OCI-LY7 (cell line): ENCODE measurements around the gene CSN1S1. TPM values are rescaled to one million over a fixed set of nuclear protein-coding genes. Genes with fewer than 3 reads are reported as not detected.

Experiments used
- Bru-seq: library from RNA; stranded (reverse); fragments of 400-500 nt; gene quantifications from one replicate; lab custom pipeline; 2021; lab: Mats Ljungman, UMichigan
- BruChase-seq, 2 experiments: library from RNA; stranded (reverse); fragments of 400-500 nt; gene quantifications; one replicate each; lab custom pipeline; 2021; lab: Mats Ljungman, UMichigan
- BruUV-seq: library from RNA; stranded (reverse); fragments of 400-500 nt; replicated peaks from 2 replicates; lab custom pipeline; 2021; lab: Mats Ljungman, UMichigan
- CTCF ChIA-PET: fragments of 300-600 bp; sonication (Branson Sonifier 250); formaldehyde crosslinking; loops from one replicate; lab custom pipeline; 2022; ENCODE audit warnings: antibody characterized with exemption; ENCODE audit not compliant: unreplicated experiment; lab: Charles Lee
- POLR2A ChIA-PET: fragments of 300-600 bp; sonication (Branson Sonifier 250); formaldehyde crosslinking; loops from one replicate; lab custom pipeline; 2022; ENCODE audit warnings: antibody characterized with exemption; lab: Charles Lee
- DNase-seq: peaks from one replicate; pipeline ENCODE4 v3.0.0-alpha.2; 2015; ENCODE audit warnings: low spot score
- H2AFZ ChIP-seq: fragments of 200-600 bp; sonication (generic), shearing (Covaris generic); 2 replicates; pipeline ENCODE4 v1.6.1; 2014; ENCODE audit warnings: mild to moderate bottlenecking, antibody characterized with exemption, low read length, moderate library complexity
- H3K27ac ChIP-seq: fragments of 200-600 bp; sonication (generic); 2 replicates; pipeline ENCODE4 v1.5.1; 2014; ENCODE audit warnings: mixed run types, low read depth, mild to moderate bottlenecking, moderate library complexity, low read length, inconsistent platforms; ENCODE audit not compliant: poor library complexity, severe bottlenecking
- H3K36me3 ChIP-seq: fragments of 200-600 bp; sonication (generic); 2 replicates; pipeline ENCODE4 v1.6.1; 2014; ENCODE audit warnings: mild to moderate bottlenecking, antibody characterized with exemption, low read length, moderate library complexity, mixed read lengths; ENCODE audit not compliant: insufficient read depth
- H3K4me1 ChIP-seq: fragments of 200-600 bp; sonication (generic); 2 replicates; pipeline ENCODE4 v1.5.1; 2014; ENCODE audit warnings: mild to moderate bottlenecking, low read length; ENCODE audit not compliant: insufficient read depth, poor library complexity, severe bottlenecking
- H3K4me2 ChIP-seq: fragments of 200-600 bp; sonication (generic); 2 replicates; pipeline ENCODE4 v1.6.1; 2014; ENCODE audit warnings: mild to moderate bottlenecking, low read length
- H3K4me3 ChIP-seq: fragments of 200-600 bp; sonication (generic); 2 replicates; pipeline ENCODE4 v1.5.1; 2014; ENCODE audit warnings: mild to moderate bottlenecking, low read depth, low read length; ENCODE audit not compliant: poor library complexity, severe bottlenecking
- H3K79me2 ChIP-seq: fragments of 200-600 bp; sonication (generic); 2 replicates; pipeline ENCODE4 v1.6.1; 2016; ENCODE audit warnings: low read depth, mild to moderate bottlenecking, low read length, moderate library complexity, mixed read lengths; ENCODE audit not compliant: insufficient read depth
- H3K9me2 ChIP-seq: fragments of 200-600 bp; sonication (generic); 2 replicates; pipeline ENCODE4 v1.6.1; 2016; ENCODE audit warnings: mild to moderate bottlenecking, low read length, mixed read lengths; ENCODE audit not compliant: insufficient read depth
- H3K9me3 ChIP-seq: fragments of 200-600 bp; sonication (generic); 2 replicates; pipeline ENCODE4 v1.6.1; 2014; ENCODE audit warnings: mild to moderate bottlenecking, mixed run types, low read length, mixed read lengths
- H4K20me1 ChIP-seq: fragments of 200-600 bp; sonication (generic); 2 replicates; pipeline ENCODE4 v1.6.1; 2014; ENCODE audit warnings: mild to moderate bottlenecking, antibody characterized with exemption, low read length, moderate library complexity, mixed read lengths; ENCODE audit not compliant: insufficient read depth
- CTCF ChIP-seq: fragments of 200-600 bp; sonication (generic); conservative IDR thresholded peaks from 2 replicates; pipeline ENCODE4 v1.5.1; 2014; ENCODE audit warnings: mild to moderate bottlenecking, antibody characterized with exemption, low read length, moderate library complexity, mixed read lengths
- EZH2phosphoT487 ChIP-seq: fragments of 200-600 bp; sonication (generic); IDR thresholded peaks from 2 replicates; pipeline ENCODE4 v1.6.1; 2018; ENCODE audit warnings: low read depth, borderline replicate concordance, mild to moderate bottlenecking, mixed run types, antibody characterized with exemption, low read length, moderate library complexity, mixed read lengths
- intact Hi-C: fragments of 100-400 bp; cut with micrococcal nuclease; formaldehyde crosslinking; loops from one replicate; pipeline ENCODE4 v1.10.0; 2022; ENCODE audit not compliant: unreplicated experiment
- long read RNA-seq: library from polyadenylated mRNA; stranded (forward); transcript quantifications from one replicate; pipeline ENCODE4 v2.0.0, GENCODE V29; 2022
- total RNA-seq, 2 experiments: library from RNA; depleted of rRNA in 1 of 2; stranded (reverse); fragments of >200 nt in 1 of 2; shearing (Covaris generic) in 1 of 2; gene quantifications; 2 replicates each; pipeline ENCODE4 v1.2.3, GENCODE V29; 2014 to 2022

CSN1S1 gene
- total RNA-seq (2014; rRNA removed; shearing (Covaris generic)), result not detected in 2 replicates
- total RNA-seq (2022), result not detected in 2 replicates
- Bru-seq, nascent RNA, result not detected
- BruChase-seq, experiment 1, labeled RNA remaining after a 6-hour chase, result not detected
- not detected for BruChase-seq, experiment 2, labeled RNA remaining after a 2-hour chase
- long read RNA-seq, result 0 reads

GRCh38 chr4:69930768-69931167 is at the start of gene CSN1S1:
Gene CSN1S1 (plus strand): TSS chr4:69931068. CDS start chr4:69932556, 1,488 bp downstream.
- TF ChIP-seq EZH2phosphoT487, result no peak
- no peak for TF ChIP-seq CTCF
- Histone ChIP-seq H3K9me2 (no peaks in the 10 kb centered on the region), H3K36me3 (no peaks in the 10 kb centered on the region), H3K9me3 (no peaks in the 10 kb centered on the region), H3K4me2 (no peak within 1 kb of the TSS), H3K27ac (no peak within 1 kb of the TSS), H3K4me1 (no peaks in the 10 kb centered on the region), H4K20me1 (no peaks in the 10 kb centered on the region), H2AFZ (no peak within 1 kb of the TSS), H3K79me2 (no peaks in the 10 kb centered on the region), H3K4me3 (no peak within 1 kb of the TSS)
- ChIA-PET POLR2A (interaction anchor here (0.6 kb wide), 1 partner anchor 38 kb away, joined by 3 read pairs; no protein-coding TSS in a partner anchor), CTCF (no interaction called here)
- DNase-seq, result no peak
- intact Hi-C loops, result no loop called here
- no TSS peak for BruUV-seq

GRCh38 chr4:69881173-69881773 is 49.6 kb upstream of the CSN1S1 start:
- Histone ChIP-seq H3K9me2 (no peaks in the 10 kb centered on the region), H3K4me1 (no peaks in the 10 kb centered on the region), H3K9me3 (no peaks in the 10 kb centered on the region), H3K4me2 (no peak overlapping the region), H4K20me1 (no peaks in the 10 kb centered on the region), H2AFZ (no peak overlapping the region), H3K4me3 (no peak overlapping the region), H3K27ac (no peak overlapping the region), H3K79me2 (no peaks in the 10 kb centered on the region), H3K36me3 (no peaks in the 10 kb centered on the region)
- TF ChIP-seq EZH2phosphoT487, result no peak
- TF ChIP-seq CTCF, result peak; percentile 81
- no TSS peak for BruUV-seq
- CTCF ChIA-PET, result no interaction called here
- intact Hi-C loops, result loop anchor here (1.0 kb wide), 1 partner anchor 192 kb away; no protein-coding TSS in a partner anchor
- POLR2A ChIA-PET, result no interaction called here
- DNase-seq, result peak; percentile 33

- H3K4me3 ChIP-seq, result no peak overlapping the region
- no peak for TF ChIP-seq CTCF
- TF ChIP-seq EZH2phosphoT487, result no peak
- no TSS peak for BruUV-seq
- H2AFZ ChIP-seq, result no peak overlapping the region
- no peaks in the 10 kb centered on the region for H3K79me2 ChIP-seq
- H3K4me2 ChIP-seq, result no peak overlapping the region
- H4K20me1 ChIP-seq, result no peaks in the 10 kb centered on the region
- intact Hi-C loops, result no loop called here
- no peaks in the 10 kb centered on the region for H3K36me3 ChIP-seq
- H3K9me3 ChIP-seq, result no peaks in the 10 kb centered on the region
- no peak overlapping the region for H3K27ac ChIP-seq
- POLR2A ChIA-PET, result no interaction called here
- H3K9me2 ChIP-seq, result no peaks in the 10 kb centered on the region
- CTCF ChIA-PET, result no interaction called here
- H3K4me1 ChIP-seq, result no peaks in the 10 kb centered on the region
- no peak for DNase-seq
Measured at GRCh38 chr4:69882150-69882549, 48.7 kb upstream of the CSN1S1 start.
